Pulmonary artery endothelial cell (primary cell): ENCODE measurements around the gene PFN3. TPM values are rescaled to one million over a fixed set of nuclear protein-coding genes. Genes with fewer than 3 reads are reported as not detected.
A peak's percentile ranks its signal among the peaks of the same experiment; 100 is the strongest.

ENCODE experiments used
- DNase-seq: peaks from one replicate; pipeline ENCODE4 v3.0.0-alpha.2; 2011; ENCODE audit warnings: low read depth, low spot score
- total RNA-seq: library from RNA; depleted of rRNA; stranded (reverse); fragments of >200 nt; gene quantifications from 2 replicates; pipeline ENCODE4 v1.2.3, GENCODE V29; 2014

PFN3 gene
- total RNA-seq, 1 donor from 2014 or later, result not detected

DNA sequence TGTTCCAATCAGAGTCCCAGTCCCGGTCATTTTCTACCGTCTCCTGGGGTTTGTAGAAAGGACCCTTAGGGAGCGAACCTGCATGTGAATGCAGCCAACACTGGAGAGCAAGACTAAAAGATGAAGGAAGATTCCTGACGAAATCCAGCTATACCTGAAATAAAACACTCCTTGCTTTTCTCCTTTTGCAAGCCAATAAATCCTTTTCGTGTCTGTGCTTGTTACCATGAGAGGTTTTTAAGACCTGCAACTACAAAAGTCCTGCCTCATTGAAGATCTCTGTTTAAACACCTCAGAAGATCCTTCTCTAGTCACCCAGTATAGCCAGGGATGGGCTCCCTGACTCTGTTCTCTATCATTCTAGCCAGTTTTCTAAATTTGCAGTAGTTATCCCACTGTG, 26.2 kb downstream of the PFN3 start:
- no peak for DNase-seq

GRCh38 chr5:177373806-177374205, 26.7 kb downstream of the PFN3 start:
- DNase-seq, result no peak

DNA sequence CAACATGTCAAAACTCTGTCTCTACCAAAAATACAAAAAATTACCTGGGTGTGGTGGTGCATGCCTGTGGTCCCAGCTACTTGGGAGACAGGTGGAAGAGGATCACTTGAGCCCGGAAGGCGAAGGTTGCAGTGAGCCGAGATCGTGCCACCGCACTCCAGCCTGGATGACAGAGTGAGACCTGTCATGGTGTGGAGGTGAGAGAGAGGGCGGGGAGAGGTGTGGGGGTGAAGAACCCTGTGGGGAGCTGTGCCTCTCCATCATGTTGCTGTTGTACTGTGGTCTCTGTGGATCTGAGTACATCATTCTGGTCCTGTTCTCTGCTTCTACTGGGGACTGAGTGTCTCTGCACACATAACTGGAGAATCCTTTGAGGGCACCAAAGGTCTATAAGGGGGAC, 27.6 kb downstream of the PFN3 start:
- DNase-seq, result no peak

- no peak for DNase-seq
Measured at GRCh38 chr5:177372034-177372896, 28.2 kb downstream of the PFN3 start.

- DNase-seq, result no peak
Measured at GRCh38 chr5:177371120-177372033, 29.1 kb downstream of the PFN3 start.

DNA sequence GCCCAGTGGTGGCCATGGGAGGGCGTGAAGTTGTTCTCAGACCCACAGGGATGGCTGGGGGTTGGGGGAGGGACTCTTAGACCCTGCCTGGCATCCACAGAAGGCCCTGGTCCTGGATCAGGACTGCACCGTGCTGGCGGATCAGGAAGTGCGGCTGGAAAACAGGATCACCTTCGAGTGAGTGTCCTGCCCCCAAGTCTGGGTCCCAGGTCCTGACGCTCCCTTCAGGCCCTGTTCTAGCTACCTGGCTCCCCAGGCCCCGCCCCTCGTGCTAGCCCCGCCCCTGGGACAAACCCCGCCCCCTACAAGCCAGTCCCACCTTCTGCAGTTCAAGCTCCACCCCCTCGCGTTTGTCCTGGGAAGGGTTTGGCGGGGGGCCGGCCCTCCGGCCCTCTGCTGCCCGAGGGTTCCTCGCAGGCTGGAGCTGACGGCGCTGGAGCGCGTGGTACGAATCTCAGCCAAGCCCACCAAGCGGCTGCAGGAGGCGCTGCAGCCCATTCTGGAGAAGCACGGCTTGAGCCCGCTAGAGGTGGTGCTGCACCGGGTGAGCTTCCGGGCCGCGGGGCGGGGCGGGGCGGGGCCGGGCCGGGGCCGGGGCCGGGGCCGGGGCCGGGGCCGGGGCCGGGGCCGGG, 29.9 kb downstream of the PFN3 start:
- DNase-seq, result peak; percentile 65

DNA sequence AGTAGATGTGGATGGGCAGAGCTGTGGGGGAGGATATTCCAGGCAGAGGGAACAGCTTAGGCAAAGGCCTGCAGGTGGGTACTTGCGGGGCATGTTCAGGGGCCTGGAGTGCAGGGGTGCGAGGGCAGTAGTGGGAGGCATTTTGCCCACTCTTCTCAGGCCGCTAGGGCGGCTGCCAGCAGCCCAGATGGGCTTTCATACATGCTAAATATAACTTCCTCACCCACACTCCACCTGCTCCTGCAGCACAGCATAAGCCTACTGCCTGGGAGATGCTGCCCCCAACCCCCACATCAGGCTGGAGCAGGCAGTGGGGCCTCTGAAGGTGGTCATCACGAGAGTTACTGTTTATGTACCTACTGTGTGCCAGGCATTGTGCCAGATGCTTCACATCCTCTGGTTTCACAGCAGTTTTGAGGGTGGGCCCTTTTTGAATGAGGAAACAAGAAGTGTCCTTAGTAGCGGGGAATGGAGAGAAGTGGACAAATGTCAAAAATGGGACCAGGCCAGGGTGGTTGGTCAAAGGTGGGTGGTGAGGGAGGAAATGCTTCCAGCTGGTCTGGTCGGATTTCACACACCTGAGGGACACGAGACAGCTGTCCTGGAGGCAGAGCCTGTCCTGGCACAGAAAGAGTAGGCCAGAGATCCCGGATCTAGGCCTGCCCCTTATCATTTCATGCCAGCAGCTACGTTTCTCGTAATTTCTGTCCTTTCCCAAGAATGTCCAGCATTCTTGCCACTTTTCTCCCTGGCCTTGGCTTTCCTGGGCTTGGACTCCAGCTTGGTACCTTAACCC, 30.6 kb downstream of the PFN3 start:
- no peak for DNase-seq

- no peak for DNase-seq
Measured at GRCh38 chr5:177368869-177369644, 31.4 kb downstream of the PFN3 start.

DNA sequence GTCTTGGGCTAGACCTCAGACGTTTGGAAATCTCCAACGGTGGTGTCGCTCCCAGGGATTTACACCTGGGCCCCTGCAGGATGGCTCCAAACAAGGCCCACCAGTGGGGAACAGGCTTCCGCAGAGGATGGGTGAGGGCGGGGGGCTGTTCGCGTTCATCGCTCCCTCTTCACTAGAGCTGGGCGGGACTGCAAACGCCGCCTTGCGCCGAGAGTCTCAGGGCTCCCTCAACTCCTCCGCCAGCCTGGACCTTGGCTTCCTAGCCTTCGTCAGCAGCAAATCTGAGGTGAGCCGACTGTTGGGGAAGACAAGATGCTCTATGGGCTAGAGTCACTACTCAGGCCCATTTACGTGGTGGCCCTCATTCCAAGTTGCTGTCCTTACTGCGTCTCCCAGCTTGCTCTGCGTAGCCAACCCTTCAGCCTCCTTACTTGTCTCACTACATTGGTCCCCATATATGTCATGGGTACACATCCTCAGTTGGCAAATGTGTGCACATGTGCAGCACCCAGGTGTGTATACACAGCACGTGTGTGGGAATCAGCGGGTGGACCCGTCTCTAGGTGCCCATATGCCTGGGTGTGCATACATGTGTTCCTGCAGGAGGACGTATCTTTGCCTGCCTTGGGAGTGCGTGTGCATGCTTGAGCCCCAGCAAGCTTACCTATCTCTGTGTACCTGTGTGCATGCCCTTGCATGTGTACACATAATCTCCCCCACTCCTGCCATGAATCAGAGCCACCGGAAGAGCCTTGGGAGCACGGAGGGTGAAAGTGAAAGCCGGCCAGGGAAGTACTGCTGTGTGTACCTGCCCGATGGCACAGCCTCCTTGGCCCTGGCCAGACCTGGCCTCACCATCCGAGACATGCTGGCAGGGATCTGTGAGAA, 32.2 kb downstream of the PFN3 start:
- no peak for DNase-seq

GRCh38 chr5:177367323-177367848, 33.1 kb downstream of the PFN3 start:
- no peak for DNase-seq

DNA sequence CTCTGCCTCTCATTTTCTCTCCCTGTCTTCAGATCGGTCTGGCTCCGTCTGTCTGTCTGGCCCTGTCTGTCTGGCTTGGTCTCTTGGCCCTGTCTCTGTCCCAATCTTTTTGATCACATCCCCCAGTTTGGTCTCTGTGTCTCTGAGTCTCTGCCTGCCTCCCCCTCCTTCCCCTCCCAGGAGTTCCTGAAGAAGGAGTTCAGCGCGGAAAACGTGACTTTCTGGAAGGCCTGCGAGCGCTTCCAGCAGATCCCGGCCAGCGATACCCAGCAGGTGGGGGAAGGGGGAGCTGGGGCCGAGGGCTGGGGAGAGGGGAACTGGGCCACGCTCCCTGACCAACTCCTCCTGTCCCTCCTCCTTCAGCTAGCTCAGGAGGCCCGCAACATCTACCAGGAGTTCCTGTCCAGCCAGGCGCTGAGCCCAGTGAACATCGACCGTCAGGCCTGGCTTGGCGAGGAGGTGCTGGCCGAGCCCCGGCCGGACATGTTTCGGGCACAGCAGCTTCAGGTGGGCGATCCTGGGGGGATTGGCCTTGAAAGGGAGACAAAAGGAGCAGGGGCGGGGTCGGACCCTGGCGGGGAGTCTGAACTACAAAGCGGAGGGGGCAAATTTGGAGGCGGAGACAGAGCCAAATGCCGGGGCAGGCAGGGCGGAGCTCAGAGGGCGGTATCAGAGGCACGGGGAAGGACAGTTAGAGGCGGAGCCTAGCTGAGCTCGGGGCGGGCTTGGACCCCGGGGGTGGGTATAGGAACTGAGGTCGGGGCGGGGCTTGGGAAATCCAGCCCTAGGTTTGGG, 33.7 kb downstream of the PFN3 start:
- peak; percentile 39 for DNase-seq

DNA sequence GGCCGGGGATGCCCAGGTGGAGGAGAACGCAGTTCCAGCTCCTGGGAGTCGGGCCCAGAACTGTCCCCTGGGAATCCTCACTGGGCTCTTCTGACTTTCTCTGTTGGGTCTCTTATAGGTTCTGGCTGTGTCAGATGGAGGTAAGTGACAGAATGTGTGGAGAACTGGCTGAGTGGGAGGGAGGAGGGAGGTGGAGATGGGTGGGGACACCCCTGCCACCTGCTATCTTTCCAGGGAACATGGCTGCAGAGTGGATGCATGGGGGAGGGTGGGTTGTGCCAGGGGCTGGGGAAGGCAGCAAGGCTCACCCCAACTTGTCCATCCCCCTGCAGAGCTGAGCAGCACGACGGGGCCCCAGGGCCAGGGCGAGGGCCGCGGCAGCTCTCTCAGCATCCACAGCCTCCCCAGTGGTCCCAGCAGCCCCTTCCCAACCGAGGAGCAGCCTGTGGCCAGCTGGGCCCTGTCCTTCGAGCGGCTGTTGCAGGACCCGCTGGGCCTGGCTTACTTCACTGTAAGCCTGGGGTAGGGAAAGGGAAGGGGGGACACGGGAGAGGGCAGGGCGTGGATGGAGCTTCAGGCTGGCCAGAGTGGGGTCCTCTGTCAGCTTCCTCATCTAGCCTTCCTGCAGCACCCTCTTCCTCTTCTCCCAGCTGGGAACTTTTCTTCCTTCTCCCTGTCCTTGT, 34.5 kb downstream of the PFN3 start:
- DNase-seq, result no peak

DNA sequence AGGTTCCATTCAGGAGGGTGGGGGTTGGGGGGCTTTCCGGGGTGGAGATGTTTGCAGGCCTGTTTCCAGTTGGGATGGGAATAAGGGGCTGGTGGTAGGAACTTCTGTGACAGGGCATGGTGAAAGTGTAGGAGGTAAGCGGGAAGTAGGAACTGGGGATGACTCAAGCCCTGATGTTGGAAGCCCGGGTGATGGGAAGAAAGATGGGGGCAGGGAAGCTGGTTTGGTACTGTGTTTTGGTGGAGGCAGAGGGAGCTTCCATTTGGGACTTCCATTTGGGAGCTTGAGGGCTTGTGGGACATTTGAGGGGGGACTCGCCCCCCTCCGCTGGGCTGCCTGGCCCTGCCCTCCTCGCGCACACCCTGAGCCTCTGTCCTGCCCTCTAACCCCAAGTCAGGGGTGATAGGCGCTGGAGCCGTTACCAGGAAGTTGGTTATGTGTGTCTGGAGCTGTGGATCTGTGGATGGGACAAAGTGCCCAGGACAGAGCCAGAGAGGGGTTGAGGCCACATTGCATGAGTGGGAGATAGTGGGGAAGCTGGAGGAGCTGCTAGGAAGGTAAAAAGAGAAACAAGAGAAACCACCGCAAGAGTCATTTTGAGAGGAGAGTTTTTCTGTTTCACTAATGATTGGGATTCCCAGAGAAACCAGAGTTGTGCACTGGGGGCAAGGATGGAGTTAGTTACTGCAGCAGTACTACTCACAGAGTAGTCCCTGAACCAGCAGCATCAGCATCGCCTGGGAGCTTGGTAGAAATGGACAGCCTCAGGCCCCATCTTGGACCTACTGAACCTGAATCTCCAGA, 36.1 kb downstream of the PFN3 start:
- no peak for DNase-seq

DNA sequence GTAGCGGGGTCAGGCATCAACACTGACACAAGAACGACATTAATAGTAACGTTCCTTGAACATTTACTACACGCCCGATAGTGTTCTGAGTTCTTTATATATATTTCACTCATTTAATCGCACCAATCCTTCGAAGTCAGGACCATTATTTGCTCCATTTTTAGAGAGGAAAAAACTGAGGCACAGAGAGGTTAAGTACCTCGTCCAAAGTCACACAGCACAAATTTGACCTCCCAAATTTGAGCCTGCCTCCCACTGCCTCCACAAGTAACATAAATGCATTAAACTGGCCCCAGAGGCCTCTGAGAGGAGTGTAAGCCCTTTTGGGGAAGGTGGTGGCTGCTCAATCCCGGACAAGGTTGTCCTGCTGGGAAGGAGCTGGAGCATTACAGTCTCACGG, 36.9 kb downstream of the PFN3 start:
- no peak for DNase-seq

DNA sequence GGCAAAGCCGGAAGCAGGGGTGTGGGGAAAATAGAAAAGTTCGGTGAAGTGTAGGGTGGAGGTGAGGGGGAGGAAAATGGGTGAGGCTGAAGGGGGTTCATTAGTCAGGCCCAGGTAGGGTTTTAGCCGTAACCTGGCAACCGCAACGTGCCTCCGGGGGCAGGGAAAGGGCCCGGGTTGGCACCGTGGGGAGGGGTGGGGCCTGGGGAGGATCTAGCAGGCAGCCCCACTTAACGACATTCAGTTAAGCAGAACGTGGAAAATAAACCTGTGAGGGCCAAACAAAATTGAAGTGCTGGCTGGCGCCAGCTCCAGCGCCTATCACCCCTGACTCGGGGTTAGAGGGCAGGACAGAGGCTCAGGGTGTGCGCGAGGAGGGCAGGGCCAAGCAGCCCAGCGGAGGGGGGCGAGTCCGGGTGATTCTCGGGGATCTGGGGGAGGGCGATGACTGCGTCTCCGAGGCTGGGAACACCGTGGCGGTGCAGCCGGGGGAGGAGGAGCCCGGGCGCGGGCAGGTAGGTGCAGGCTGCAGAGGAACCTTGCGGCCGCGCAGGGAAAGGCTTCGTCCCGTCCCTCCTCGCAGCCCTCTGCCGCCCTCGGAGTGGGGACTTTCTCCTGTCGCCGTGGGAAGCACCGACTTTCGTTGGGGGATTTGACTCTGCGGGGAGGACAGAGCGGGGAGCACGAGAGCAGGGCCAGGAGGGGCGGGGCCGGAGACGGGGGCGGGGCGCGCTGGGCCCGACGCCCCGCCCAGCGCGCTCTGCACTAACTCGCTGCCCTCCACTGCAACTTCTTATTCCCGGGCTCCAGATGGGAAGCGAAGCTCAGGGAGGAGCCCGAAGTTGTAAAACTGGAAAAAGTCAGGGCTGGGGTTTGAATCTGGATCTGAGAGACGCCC, 37.6 kb downstream of the PFN3 start:
- DNase-seq, result no peak

GRCh38 chr5:177362292-177362609, 38.2 kb downstream of the PFN3 start:
- no peak for DNase-seq
